Measurements from ENCODE around the gene INPP1. TPM values are rescaled to one million over a fixed set of nuclear protein-coding genes. Genes with fewer than 3 reads are reported as not detected.

Gene INPP1
- total RNA-seq, 2 experiments from 2014 or later = 8.5 to 10.2 TPM

DNA sequence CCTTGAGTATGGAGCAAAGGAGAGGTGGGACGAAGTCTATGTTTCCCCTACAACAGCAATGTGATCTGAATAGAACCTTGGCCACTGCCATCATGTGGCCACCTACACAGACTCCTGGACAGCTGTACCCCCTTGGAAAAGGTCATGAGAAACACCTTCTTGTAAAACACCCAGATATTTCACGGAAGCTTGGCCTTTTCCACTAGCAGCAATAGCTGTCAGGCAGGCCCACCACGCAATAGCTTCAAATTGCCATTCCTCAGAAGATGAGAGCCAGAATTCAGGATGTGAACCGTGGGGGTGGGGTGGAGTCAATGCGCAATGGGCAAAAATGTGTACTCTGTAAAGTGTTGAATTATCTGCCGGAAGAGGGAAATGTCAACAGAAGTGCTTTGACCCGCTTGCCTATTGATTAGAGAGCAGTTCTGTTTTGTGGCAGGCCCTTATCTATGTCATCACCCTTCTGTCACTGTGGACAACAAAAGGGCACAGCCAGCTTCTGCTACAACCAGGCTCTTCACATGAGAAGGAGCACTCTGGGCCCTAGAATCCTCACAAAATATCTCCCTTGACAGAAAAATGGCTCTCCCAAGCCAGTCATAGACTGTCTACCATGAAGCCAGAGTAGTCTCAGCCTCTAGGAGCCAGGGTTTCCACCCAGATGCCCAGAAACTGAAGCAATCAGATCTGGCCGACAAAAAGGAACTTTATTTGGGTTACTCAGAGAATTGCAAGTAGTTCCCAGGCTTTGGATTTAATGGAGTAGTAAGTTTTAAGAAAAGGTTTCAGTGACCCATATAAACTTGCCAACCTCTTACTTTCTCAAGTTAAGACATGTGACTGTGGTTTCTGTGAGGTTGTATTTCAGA, 9.5 kb downstream of the INPP1 start:
- H3K36me3 Mint-ChIP-seq (ENCODE audit: low read depth) = no peaks in the 10 kb centered on the region
- H3K4me3 Mint-ChIP-seq = no peak overlapping the region
- ChIA-PET POLR2A (interaction anchor here (0.6 kb wide), 3 partner anchors 44 to 351 kb away, joined by 3 read pairs; no protein-coding TSS in a partner anchor), CTCF (interaction anchor here (1.2 to 3.9 kb wide), 2 partner anchors 8 to 10 kb away, joined by 3 to 13 read pairs; partner anchors contain the start of gene INPP1)
- H3K4me1 Mint-ChIP-seq (ENCODE audit: low read depth) = no peaks in the 10 kb centered on the region
- no peak overlapping the region for H3K27ac Mint-ChIP-seq
- no peaks in the 10 kb centered on the region for H3K27me3 Mint-ChIP-seq
- no peak for DNase-seq
- H3K9me3 Mint-ChIP-seq = no peaks in the 10 kb centered on the region
- intact Hi-C loops (cut with micrococcal nuclease) = no loop called here
- no peak for ATAC-seq
- TF ChIP-seq, protein P1, sequence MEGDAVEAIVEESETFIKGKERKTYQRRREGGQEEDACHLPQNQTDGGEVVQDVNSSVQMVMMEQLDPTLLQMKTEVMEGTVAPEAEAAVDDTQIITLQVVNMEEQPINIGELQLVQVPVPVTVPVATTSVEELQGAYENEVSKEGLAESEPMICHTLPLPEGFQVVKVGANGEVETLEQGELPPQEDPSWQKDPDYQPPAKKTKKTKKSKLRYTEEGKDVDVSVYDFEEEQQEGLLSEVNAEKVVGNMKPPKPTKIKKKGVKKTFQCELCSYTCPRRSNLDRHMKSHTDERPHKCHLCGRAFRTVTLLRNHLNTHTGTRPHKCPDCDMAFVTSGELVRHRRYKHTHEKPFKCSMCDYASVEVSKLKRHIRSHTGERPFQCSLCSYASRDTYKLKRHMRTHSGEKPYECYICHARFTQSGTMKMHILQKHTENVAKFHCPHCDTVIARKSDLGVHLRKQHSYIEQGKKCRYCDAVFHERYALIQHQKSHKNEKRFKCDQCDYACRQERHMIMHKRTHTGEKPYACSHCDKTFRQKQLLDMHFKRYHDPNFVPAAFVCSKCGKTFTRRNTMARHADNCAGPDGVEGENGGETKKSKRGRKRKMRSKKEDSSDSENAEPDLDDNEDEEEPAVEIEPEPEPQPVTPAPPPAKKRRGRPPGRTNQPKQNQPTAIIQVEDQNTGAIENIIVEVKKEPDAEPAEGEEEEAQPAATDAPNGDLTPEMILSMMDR (IDR thresholded peaks at IDR 0.05) = no peak

DNA sequence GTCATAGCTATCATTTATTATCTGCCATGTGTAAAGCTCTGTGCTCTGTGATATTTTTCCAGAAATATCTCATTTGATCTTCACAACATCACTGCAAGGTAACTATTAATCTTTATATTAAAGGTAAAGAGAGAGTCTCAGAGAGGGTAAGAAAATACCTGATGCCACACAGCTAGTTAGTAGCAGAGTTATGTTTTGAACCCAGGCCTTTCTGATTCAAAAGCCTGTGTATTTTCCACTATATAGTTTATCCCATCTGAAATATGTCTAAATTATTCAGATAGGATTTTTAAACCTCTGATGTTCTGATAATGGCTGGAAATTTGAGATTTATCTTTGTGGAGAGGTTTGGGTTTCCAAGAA, 10.1 kb downstream of the INPP1 start:
- no peak overlapping the region for H3K4me3 Mint-ChIP-seq
- DNase-seq = no peak
- H3K4me1 Mint-ChIP-seq (ENCODE audit: low read depth) = no peaks in the 10 kb centered on the region
- TF ChIP-seq, protein P1 (IDR thresholded peaks at IDR 0.05) = no peak
- CTCF ChIA-PET = interaction anchor here (3.9 kb wide), 1 partner anchor 9 kb away, joined by 13 read pairs; the partner anchor contains the start of gene INPP1
- no peaks in the 10 kb centered on the region for H3K27me3 Mint-ChIP-seq
- POLR2A ChIA-PET = interaction anchor here (0.6 kb wide), 1 partner anchor 351 kb away, joined by 3 read pairs; no protein-coding TSS in a partner anchor
- no peaks in the 10 kb centered on the region for H3K36me3 Mint-ChIP-seq (ENCODE audit: low read depth)
- intact Hi-C loops (cut with micrococcal nuclease) = no loop called here
- no peak overlapping the region for H3K27ac Mint-ChIP-seq
- H3K9me3 Mint-ChIP-seq = no peaks in the 10 kb centered on the region
- ATAC-seq = no peak

DNA sequence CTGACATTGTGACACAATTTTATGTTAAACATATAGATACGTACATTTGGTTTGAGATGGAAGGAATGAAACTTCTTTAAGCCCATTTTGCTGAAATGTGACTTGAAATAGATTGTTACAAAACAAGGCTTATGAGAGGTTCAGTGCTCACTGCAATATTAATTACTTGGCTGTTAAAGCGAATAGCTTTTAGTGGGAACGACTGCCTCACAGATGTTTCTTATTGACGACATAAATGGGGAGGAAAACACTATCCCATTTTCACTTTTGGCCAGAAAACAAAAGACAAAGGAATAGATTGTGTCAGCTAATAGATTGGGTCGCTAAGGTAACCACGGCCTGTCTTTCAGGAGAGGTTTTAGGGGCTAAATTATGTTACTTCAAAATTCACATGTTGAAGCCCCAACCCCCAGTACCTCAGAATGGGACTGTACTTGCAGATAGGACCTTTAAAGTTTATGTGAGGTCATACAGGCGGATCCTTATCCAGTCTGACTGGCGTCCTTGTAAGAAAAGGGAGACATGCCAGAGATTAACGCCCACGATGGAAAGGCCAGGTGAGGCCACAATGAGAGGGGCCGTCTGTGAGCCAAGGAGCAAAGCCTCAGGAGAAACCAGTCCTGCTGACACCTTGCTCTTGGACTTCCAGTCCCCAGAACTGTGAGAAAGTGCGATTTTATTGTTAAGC, 10.8 kb downstream of the INPP1 start:
- H3K4me1 Mint-ChIP-seq (ENCODE audit: low read depth) = peaks cover 2% of the 10 kb centered on the region
- H3K9me3 Mint-ChIP-seq = no peaks in the 10 kb centered on the region
- no peaks in the 10 kb centered on the region for H3K36me3 Mint-ChIP-seq (ENCODE audit: low read depth)
- no peaks in the 10 kb centered on the region for H3K27me3 Mint-ChIP-seq
- ChIA-PET CTCF (interaction anchor here (0.9 to 3.9 kb wide), 3 partner anchors 10 to 433 kb away, joined by 3 to 13 read pairs (median 3); partner anchors contain the start of gene INPP1), POLR2A (interaction anchor here (0.6 kb wide), 1 partner anchor 350 kb away, joined by 3 read pairs; no protein-coding TSS in a partner anchor)
- TF ChIP-seq, protein P1 (IDR thresholded peaks at IDR 0.05) = no peak
- no peak overlapping the region for H3K4me3 Mint-ChIP-seq
- H3K27ac Mint-ChIP-seq = no peak overlapping the region
- DNase-seq (no peak), ATAC-seq (no peak)
- intact Hi-C loops (cut with micrococcal nuclease) = no loop called here

DNA sequence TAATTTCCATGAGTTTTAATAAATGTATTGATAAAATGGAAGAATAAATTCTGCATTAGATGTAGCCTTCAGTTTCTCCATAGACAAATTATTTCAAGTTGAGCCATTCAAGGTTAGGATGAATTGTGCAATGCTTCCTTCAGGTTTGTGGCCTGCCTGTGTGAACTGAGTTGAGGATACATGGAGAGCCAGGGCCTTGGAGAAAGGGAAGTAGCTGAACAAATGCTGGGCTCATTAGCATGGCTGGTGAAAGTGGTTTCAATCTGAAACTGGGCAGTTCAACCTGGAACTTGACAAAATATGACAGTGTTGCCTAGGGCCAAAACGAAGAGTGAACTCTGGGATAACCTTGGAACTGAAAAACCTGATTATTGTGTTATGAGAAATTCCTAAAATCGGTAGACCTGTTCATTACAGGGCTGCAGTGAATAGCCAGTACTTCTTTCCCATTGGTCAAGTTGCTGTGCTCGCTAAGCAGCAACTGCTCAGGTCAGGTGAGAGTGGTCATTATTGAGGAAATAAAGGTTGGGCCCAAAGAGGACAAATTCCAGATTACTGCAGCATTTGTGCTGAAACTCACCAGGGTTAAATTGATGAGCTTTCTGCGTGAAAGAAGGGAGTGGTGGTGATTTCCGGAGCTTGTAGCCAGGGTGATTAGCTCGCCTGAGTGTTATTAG, 12.7 kb downstream of the INPP1 start:
- ChIA-PET CTCF (interaction anchor here (1.2 to 3.9 kb wide), 2 partner anchors 12 to 32 kb away, joined by 3 to 13 read pairs; partner anchors contain the start of gene INPP1), POLR2A (interaction anchor here (0.9 kb wide), 1 partner anchor 12 kb away, joined by 3 read pairs; no protein-coding TSS in a partner anchor)
- Mint-ChIP-seq H3K4me3 (no peak overlapping the region), H3K27me3 (no peaks in the 10 kb centered on the region), H3K27ac (no peak overlapping the region), H3K36me3 (ENCODE audit: low read depth) (no peaks in the 10 kb centered on the region), H3K4me1 (ENCODE audit: low read depth) (peaks cover 12% of the 10 kb centered on the region), H3K9me3 (no peaks in the 10 kb centered on the region)
- TF ChIP-seq, protein P1 (IDR thresholded peaks at IDR 0.05) = no peak
- no peak for DNase-seq
- intact Hi-C loops (cut with micrococcal nuclease) = no loop called here
- no peak for ATAC-seq

Measured in activated CD8-positive, alpha-beta T cell treated with anti-CD3 and anti-CD28 coated beads for 36 hours (primary cell).